Measurements from ENCODE around the gene CLIC2.
"Not testable (repeated sequence)": the region's sequence is repeated elsewhere in the genome, so short reads cannot be mapped to it uniquely, and the experiment has no call there.

Gene CLIC2

GRCh38 chrX:155334486-155335336, at the start of gene CLIC2:
Gene CLIC2 (minus strand): TSS chrX:155334614. CDS start chrX:155334427, 187 bp downstream.
- ChIA-PET POLR2A (ENCODE audit: low non-redundant PET) (no interaction called here), CTCF (no interaction called here)
- TF ChIP-seq CTCF (conservative IDR thresholded peaks at IDR 0.05; ENCODE audit: low read depth): no peak
- H3K27ac ChIP-seq: no peak within 1 kb of the TSS
- peak; percentile 15 for DNase-seq (ENCODE audit: low spot score)

GRCh38 chrX:155382529-155382967, 48.1 kb upstream of the CLIC2 start:
- CTCF ChIA-PET; DNase-seq (ENCODE audit: low spot score); POLR2A ChIA-PET (ENCODE audit: low non-redundant PET); H3K27ac ChIP-seq: not testable (repeated sequence)

- DNase-seq (ENCODE audit: low spot score); CTCF ChIA-PET; POLR2A ChIA-PET (ENCODE audit: low non-redundant PET); H3K27ac ChIP-seq: not testable (repeated sequence)
These were observed 47.6 kb upstream of the CLIC2 start, which contains the start of gene F8A2 for GRCh38 chrX:155381843-155382528. Gene F8A2 (plus strand): TSS chrX:155382095. CDS start chrX:155382115, 20 bp downstream.

- H3K27ac ChIP-seq; POLR2A ChIA-PET (ENCODE audit: low non-redundant PET); DNase-seq (ENCODE audit: low spot score); CTCF ChIA-PET: not testable (repeated sequence)
These were observed 45.4 kb upstream of the CLIC2 start for GRCh38 chrX:155379802-155380201.

- POLR2A ChIA-PET (ENCODE audit: low non-redundant PET); DNase-seq (ENCODE audit: low spot score); CTCF ChIA-PET; H3K27ac ChIP-seq: not testable (repeated sequence)
These were observed 39.5 kb upstream of the CLIC2 start for GRCh38 chrX:155373777-155374458.

GRCh38 chrX:155363712-155364111, 29.3 kb upstream of the CLIC2 start:
- DNase-seq (ENCODE audit: low spot score); H3K27ac ChIP-seq; CTCF ChIA-PET; POLR2A ChIA-PET (ENCODE audit: low non-redundant PET): not testable (repeated sequence)

- H3K27ac ChIP-seq; POLR2A ChIA-PET (ENCODE audit: low non-redundant PET); CTCF ChIA-PET; DNase-seq (ENCODE audit: low spot score): not testable (repeated sequence)
These were observed 15.0 kb upstream of the CLIC2 start for GRCh38 chrX:155349448-155349847.

GRCh38 chrX:155345689-155346088, 11.3 kb upstream of the CLIC2 start:
- H3K27ac ChIP-seq; POLR2A ChIA-PET (ENCODE audit: low non-redundant PET); DNase-seq (ENCODE audit: low spot score); CTCF ChIA-PET: not testable (repeated sequence)

- DNase-seq (ENCODE audit: low spot score); POLR2A ChIA-PET (ENCODE audit: low non-redundant PET); H3K27ac ChIP-seq; CTCF ChIA-PET: not testable (repeated sequence)
These were observed 911 bp upstream of the CLIC2 start for GRCh38 chrX:155335337-155335712.

- DNase-seq (ENCODE audit: low spot score): no peak
- no peak overlapping the region for H3K27ac ChIP-seq
- POLR2A ChIA-PET (ENCODE audit: low non-redundant PET): no interaction called here
- CTCF ChIA-PET: no interaction called here
- TF ChIP-seq CTCF (conservative IDR thresholded peaks at IDR 0.05; ENCODE audit: low read depth): no peak
These were observed 792 bp downstream of the CLIC2 start for GRCh38 chrX:155333544-155334100.
